MM.1S (cell line): ENCODE measurements around the gene MACROH2A2.
A peak's percentile ranks its signal among the peaks of the same experiment; 100 is the strongest.

Experiments
- DNase-seq: peaks from one replicate; pipeline ENCODE4 v3.0.0-alpha.2; 2015
- H2AFZ ChIP-seq: fragments of 300-600 bp; sonication (generic); 2 replicates; pipeline ENCODE4 v1.6.0; 2016; ENCODE audit warnings: antibody characterized with exemption, low read length
- H3F3A ChIP-seq: fragments of 300-600 bp; sonication (generic); 2 replicates; pipeline ENCODE4 v1.6.1; 2016; ENCODE audit warnings: mild to moderate bottlenecking, antibody characterized with exemption, low read length, moderate library complexity, mixed read lengths; ENCODE audit not compliant: insufficient read depth
- H3K27ac ChIP-seq: fragments of 300-600 bp; sonication (generic); 2 replicates; pipeline ENCODE4 v1.5.1; 2016; ENCODE audit warnings: mild to moderate bottlenecking, low read length
- H3K27me3 ChIP-seq: fragments of 300-600 bp; sonication (generic); replicated peaks from 2 replicates; pipeline ENCODE4 v1.6.0; 2016; ENCODE audit warnings: low read length; ENCODE audit not compliant: insufficient read depth
- H3K36me3 ChIP-seq: fragments of 300-600 bp; sonication (generic); replicated peaks from 2 replicates; pipeline ENCODE4 v1.6.1; 2016; ENCODE audit warnings: mild to moderate bottlenecking, low read length, mixed read lengths; ENCODE audit not compliant: insufficient read depth
- H3K4me1 ChIP-seq: fragments of 300-600 bp; sonication (generic); 2 replicates; pipeline ENCODE4 v1.6.1; 2016; ENCODE audit warnings: low read length, mixed read lengths
- H3K4me2 ChIP-seq: fragments of 300-600 bp; sonication (generic); 2 replicates; pipeline ENCODE4 v1.6.0; 2016; ENCODE audit warnings: low read depth, low read length
- H3K4me3 ChIP-seq: fragments of 300-600 bp; sonication (generic); 2 replicates; pipeline ENCODE4 v1.5.1; 2016; ENCODE audit warnings: low read length, mixed read lengths
- H3K79me2 ChIP-seq: fragments of 300-600 bp; sonication (generic); 2 replicates; pipeline ENCODE4 v1.6.1; 2016; ENCODE audit warnings: mixed run types, low read length, mixed read lengths
- H3K9ac ChIP-seq: fragments of 300-600 bp; sonication (generic); 2 replicates; pipeline ENCODE4 v1.6.1; 2016; ENCODE audit warnings: low read length, mixed read lengths
- H3K9me2 ChIP-seq: fragments of 300-600 bp; sonication (generic); replicated peaks from 2 replicates; pipeline ENCODE4 v1.6.1; 2016; ENCODE audit warnings: mild to moderate bottlenecking, low read length, mixed read lengths; ENCODE audit not compliant: insufficient read depth
- H3K9me3 ChIP-seq: fragments of 300-600 bp; sonication (generic); replicated peaks from 2 replicates; pipeline ENCODE4 v1.6.1; 2016; ENCODE audit warnings: mild to moderate bottlenecking, low read length, mixed read lengths; ENCODE audit not compliant: insufficient read depth
- H4K20me1 ChIP-seq: fragments of 300-600 bp; sonication (generic); 2 replicates; pipeline ENCODE4 v1.6.1; 2016; ENCODE audit warnings: mild to moderate bottlenecking, low read length, moderate library complexity, mixed read lengths; ENCODE audit not compliant: insufficient read depth
- CTCF ChIP-seq: fragments of 300-600 bp; sonication (generic); IDR thresholded peaks from 2 replicates; pipeline ENCODE4 v1.5.1; 2016; ENCODE audit warnings: antibody characterized with exemption, low read length, mixed read lengths
- EZH2 ChIP-seq: fragments of 300-600 bp; sonication (generic); optimal IDR thresholded peaks from 2 replicates; pipeline ENCODE3; 2017; ENCODE audit warnings: low read depth, mild to moderate bottlenecking, antibody characterized with exemption, low read length, mixed read lengths
- EZH2phosphoT487 ChIP-seq: fragments of 300-600 bp; sonication (generic); IDR thresholded peaks from 2 replicates; pipeline ENCODE4 v1.6.1; 2018; ENCODE audit warnings: antibody characterized with exemption, low read length

Gene MACROH2A2

GRCh38 chr10:70147259-70147625 lies 94.6 kb downstream of the MACROH2A2 start:
- Histone ChIP-seq H3K4me1 (peaks cover 6% of the 10 kb centered on the region; the same call in 1 of the 2 replicates), H3K4me3 (peak overlapping the region; percentile 97), H3K27ac (peak overlapping the region; percentile 81; the same call in 1 of the 2 replicates), H3K36me3 (no peaks in the 10 kb centered on the region; the same call in 1 of the 2 replicates), H3F3A (peaks cover 17% of the 10 kb centered on the region), H3K9me3 (no peaks in the 10 kb centered on the region), H3K9ac (peak overlapping the region; percentile 94; the same call in 1 of the 2 replicates), H3K27me3 (no peaks in the 10 kb centered on the region), H3K9me2 (no peaks in the 10 kb centered on the region), H3K4me2 (peak overlapping the region; percentile 90), H2AFZ (peak overlapping the region; percentile 78; the same call in 1 of the 2 replicates), H4K20me1 (no peaks in the 10 kb centered on the region), H3K79me2 (peaks cover 14% of the 10 kb centered on the region)
- no peak for TF ChIP-seq EZH2phosphoT487
- no peak for TF ChIP-seq EZH2
- no peak for TF ChIP-seq CTCF
- DNase-seq: no peak

GRCh38 chr10:70148516-70148915 lies 95.9 kb downstream of the MACROH2A2 start:
- H3F3A ChIP-seq: peaks cover 17% of the 10 kb centered on the region
- H2AFZ ChIP-seq: no peak overlapping the region
- H3K36me3 ChIP-seq: peaks cover 8% of the 10 kb centered on the region; the same call in 1 of the 2 replicates
- H3K79me2 ChIP-seq: peaks cover 14% of the 10 kb centered on the region
- no peak overlapping the region for H3K27ac ChIP-seq
- DNase-seq: no peak
- no peaks in the 10 kb centered on the region for H4K20me1 ChIP-seq
- no peaks in the 10 kb centered on the region for H3K9me2 ChIP-seq
- H3K27me3 ChIP-seq: no peaks in the 10 kb centered on the region
- H3K4me2 ChIP-seq: no peak overlapping the region
- H3K9ac ChIP-seq: no peak overlapping the region
- peaks cover 6% of the 10 kb centered on the region; the same call in 1 of the 2 replicates for H3K4me1 ChIP-seq
- TF ChIP-seq CTCF (no peak), EZH2phosphoT487 (no peak), EZH2 (no peak)
- no peaks in the 10 kb centered on the region for H3K9me3 ChIP-seq
- H3K4me3 ChIP-seq: no peak overlapping the region

GRCh38 chr10:70155255-70155838 lies 102.7 kb downstream of the MACROH2A2 start:
- Histone ChIP-seq H3K36me3 (peaks cover 21% of the 10 kb centered on the region), H3F3A (no peaks in the 10 kb centered on the region), H3K27me3 (no peaks in the 10 kb centered on the region), H3K4me1 (no peaks in the 10 kb centered on the region), H2AFZ (no peak overlapping the region), H3K4me2 (no peak overlapping the region), H3K4me3 (no peak overlapping the region), H3K9me3 (no peaks in the 10 kb centered on the region), H3K27ac (no peak overlapping the region), H3K9ac (no peak overlapping the region), H3K9me2 (no peaks in the 10 kb centered on the region), H3K79me2 (peaks cover 25% of the 10 kb centered on the region), H4K20me1 (no peaks in the 10 kb centered on the region)
- no peak for DNase-seq
- TF ChIP-seq EZH2phosphoT487 (no peak), EZH2 (no peak), CTCF (no peak)
